ENCODE data around the gene KAZN. TPM values are rescaled to one million over a fixed set of nuclear protein-coding genes. Genes with fewer than 3 reads are reported as not detected.

The KAZN gene
- total and polyA plus RNA-seq, 10 donors: 20.0 to 245 (median 144) TPM

GRCh38 chr1:14759042-14759818 lies 160.7 kb downstream of the KAZN start:
- Histone ChIP-seq H3K36me3 (no peaks in the 10 kb centered on the region), H3K4me1 (peaks cover 0 to 11% (median 2%) of the 10 kb centered on the region in 6 donors), H3K4me3 (no peak overlapping the region), H3K9me3 (no peaks in the 10 kb centered on the region), H3K27ac (no peak overlapping the region), H3K27me3 (replicated peaks in 1 of 7) (peaks cover 0 to 5% (median 0%) of the 10 kb centered on the region in 7 donors)
- intact Hi-C loops (cut with DNase I; ENCODE audit: low total_unique reads): no loop called here
- WGBS, 5 donors: 84 to 88% (median 86%) methylated on average over 15 of the region's 15 CpGs
- DNase-seq: no peak
- no peak for TF ChIP-seq POLR2AphosphoS5 (IDR thresholded peaks at IDR 0.05)
- no peak for TF ChIP-seq CTCF (IDR thresholded peaks at IDR 0.05 in 8 of 11, conservative IDR thresholded peaks at IDR 0.05 in 3 of 11)
- TF ChIP-seq POLR2A (IDR thresholded peaks at IDR 0.05): no peak

- peaks cover 0 to 5% (median 0%) of the 10 kb centered on the region in 7 donors for H3K27me3 ChIP-seq (replicated peaks in 1 of 7)
- no peak overlapping the region for H3K27ac ChIP-seq
- H3K4me1 ChIP-seq: peaks cover 0 to 11% (median 2%) of the 10 kb centered on the region in 6 donors
- TF ChIP-seq POLR2A (IDR thresholded peaks at IDR 0.05): no peak
- no peak for TF ChIP-seq POLR2AphosphoS5 (IDR thresholded peaks at IDR 0.05)
- no peak for TF ChIP-seq CTCF (IDR thresholded peaks at IDR 0.05 in 8 of 11, conservative IDR thresholded peaks at IDR 0.05 in 3 of 11)
- H3K36me3 ChIP-seq: no peaks in the 10 kb centered on the region
- DNase-seq: no peak
- intact Hi-C loops (cut with DNase I; ENCODE audit: low total_unique reads): no loop called here
- no peaks in the 10 kb centered on the region for H3K9me3 ChIP-seq
- WGBS, 5 donors: 87 to 93% (median 92%) methylated on average over 7 of the region's 7 CpGs
- H3K4me3 ChIP-seq: no peak overlapping the region
Measured at GRCh38 chr1:14759843-14760242, 161.4 kb downstream of the KAZN start.

- H3K4me3 ChIP-seq: no peak overlapping the region
- H3K4me1 ChIP-seq: peaks cover 0 to 14% (median 2%) of the 10 kb centered on the region in 6 donors
- peaks cover 0 to 5% (median 0%) of the 10 kb centered on the region in 7 donors for H3K27me3 ChIP-seq (replicated peaks in 1 of 7)
- no peak overlapping the region for H3K27ac ChIP-seq
- TF ChIP-seq POLR2AphosphoS5 (IDR thresholded peaks at IDR 0.05) (no peak), CTCF (IDR thresholded peaks at IDR 0.05 in 8 of 11, conservative IDR thresholded peaks at IDR 0.05 in 3 of 11) (no peak), POLR2A (IDR thresholded peaks at IDR 0.05) (no peak)
- no peaks in the 10 kb centered on the region for H3K9me3 ChIP-seq
- no peaks in the 10 kb centered on the region for H3K36me3 ChIP-seq
- DNase-seq: no peak
- WGBS, 5 donors: 92 to 95% (median 93%) methylated on average over 5 of the region's 5 CpGs
- intact Hi-C loops (cut with DNase I; ENCODE audit: low total_unique reads): no loop called here
Measured at GRCh38 chr1:14760780-14761179, 162.3 kb downstream of the KAZN start.

- no peak overlapping the region for H3K4me3 ChIP-seq
- 24 to 48% (median 25%) methylated on average over 9 of the region's 9 CpGs for WGBS, 5 donors
Measured at GRCh38 chr1:14761291-14762153, 163.0 kb downstream of the KAZN start.

More at GRCh38 chr1:14761291-14762153, 163.0 kb downstream of the KAZN start:
- no peak for DNase-seq
- peaks cover 0 to 14% (median 2%) of the 10 kb centered on the region in 6 donors for H3K4me1 ChIP-seq
- peak overlapping the region in 1 of 8 donors; percentile 17 for H3K27ac ChIP-seq
- TF ChIP-seq CTCF (IDR thresholded peaks at IDR 0.05 in 8 of 11, conservative IDR thresholded peaks at IDR 0.05 in 3 of 11) (no peak), POLR2AphosphoS5 (IDR thresholded peaks at IDR 0.05) (peak in 1 of 3 donors; percentile 56), POLR2A (IDR thresholded peaks at IDR 0.05) (no peak)
- no peaks in the 10 kb centered on the region for H3K9me3 ChIP-seq
- no peaks in the 10 kb centered on the region for H3K36me3 ChIP-seq
- H3K27me3 ChIP-seq (replicated peaks in 1 of 7): peaks cover 0 to 5% (median 0%) of the 10 kb centered on the region in 7 donors
- intact Hi-C loops (cut with DNase I; ENCODE audit: low total_unique reads): no loop called here
